Effector memory CD4-positive, alpha-beta T cell (primary cell): Measurements from ENCODE around the gene PADI2.

ENCODE experiments used
- DNase-seq, 3 donors: peaks; one replicate each; pipeline ENCODE4 v3.0.0-alpha.2; 2020
- H3K27ac ChIP-seq: 2 replicates; pipeline ENCODE4 v1.7.0; 2013; ENCODE audit warnings: mild to moderate bottlenecking, low read length, moderate library complexity; ENCODE audit not compliant: insufficient read depth, poor library complexity, severe bottlenecking
- H3K27me3 ChIP-seq: replicated peaks from 2 replicates; pipeline ENCODE4 v1.7.0; 2013; ENCODE audit warnings: mild to moderate bottlenecking, low read length; ENCODE audit not compliant: insufficient read depth, control insufficient read depth, poor library complexity, severe bottlenecking
- H3K36me3 ChIP-seq: 2 replicates; pipeline ENCODE4 v1.7.0; 2013; ENCODE audit warnings: mild to moderate bottlenecking, low read length, moderate library complexity; ENCODE audit not compliant: control insufficient read depth, insufficient read depth
- H3K4me1 ChIP-seq: 2 replicates; pipeline ENCODE4 v1.7.0; 2013; ENCODE audit warnings: low read length, mild to moderate bottlenecking; ENCODE audit not compliant: control insufficient read depth, insufficient read depth, poor library complexity, severe bottlenecking
- H3K4me3 ChIP-seq: 2 replicates; pipeline ENCODE4 v1.7.0; 2013; ENCODE audit warnings: low read length, low read depth, mild to moderate bottlenecking; ENCODE audit not compliant: insufficient read depth, poor library complexity, severe bottlenecking
- H3K9me3 ChIP-seq: 2 replicates; pipeline ENCODE4 v1.7.0; 2013; ENCODE audit warnings: mild to moderate bottlenecking, low read length, moderate library complexity; ENCODE audit not compliant: control insufficient read depth

PADI2 gene

GRCh38 chr1:17161137-17161740 is 42.0 kb upstream of the PADI2 start:
- Histone ChIP-seq H3K9me3 (no peaks in the 10 kb centered on the region), H3K27ac (no peak overlapping the region), H3K4me3 (no peak overlapping the region), H3K4me1 (no peaks in the 10 kb centered on the region), H3K36me3 (no peaks in the 10 kb centered on the region), H3K27me3 (no peaks in the 10 kb centered on the region)
- DNase-seq, result no peak

- no peak overlapping the region for H3K4me3 ChIP-seq
- DNase-seq, result no peak
- H3K36me3 ChIP-seq, result no peaks in the 10 kb centered on the region
- no peaks in the 10 kb centered on the region for H3K27me3 ChIP-seq
- no peaks in the 10 kb centered on the region for H3K4me1 ChIP-seq
- peaks cover 12% of the 10 kb centered on the region for H3K9me3 ChIP-seq
- no peak overlapping the region for H3K27ac ChIP-seq
These were observed 39.7 kb upstream of the PADI2 start for GRCh38 chr1:17158961-17159360.

- no peaks in the 10 kb centered on the region for H3K36me3 ChIP-seq
- no peak overlapping the region for H3K4me3 ChIP-seq
- no peak overlapping the region for H3K27ac ChIP-seq
- peaks cover 14% of the 10 kb centered on the region for H3K9me3 ChIP-seq
- H3K4me1 ChIP-seq, result no peaks in the 10 kb centered on the region
- DNase-seq, result no peak
- H3K27me3 ChIP-seq, result no peaks in the 10 kb centered on the region
These were observed 36.9 kb upstream of the PADI2 start for GRCh38 chr1:17156108-17156507.

- no peak overlapping the region for H3K27ac ChIP-seq
- no peaks in the 10 kb centered on the region for H3K36me3 ChIP-seq
- no peak overlapping the region for H3K4me3 ChIP-seq
- no peaks in the 10 kb centered on the region for H3K27me3 ChIP-seq
- DNase-seq, result no peak
- H3K9me3 ChIP-seq, result peaks cover 14% of the 10 kb centered on the region
- no peaks in the 10 kb centered on the region for H3K4me1 ChIP-seq
These were observed 36.1 kb upstream of the PADI2 start for GRCh38 chr1:17155257-17155920.

- Histone ChIP-seq H3K4me1 (no peaks in the 10 kb centered on the region), H3K4me3 (no peak overlapping the region), H3K9me3 (peaks cover 9% of the 10 kb centered on the region), H3K27ac (no peak overlapping the region), H3K36me3 (no peaks in the 10 kb centered on the region), H3K27me3 (peaks cover 4% of the 10 kb centered on the region)
- DNase-seq, result no peak
These were observed 30.5 kb upstream of the PADI2 start for GRCh38 chr1:17149771-17150170.

GRCh38 chr1:17148950-17149608 is 29.8 kb upstream of the PADI2 start:
- H3K27me3 ChIP-seq, result peaks cover 4% of the 10 kb centered on the region

GRCh38 chr1:17145648-17146047 is 26.4 kb upstream of the PADI2 start:
- DNase-seq, result no peak
- H3K4me3 ChIP-seq, result no peak overlapping the region
- no peak overlapping the region for H3K27ac ChIP-seq
- no peaks in the 10 kb centered on the region for H3K36me3 ChIP-seq
- H3K4me1 ChIP-seq, result no peaks in the 10 kb centered on the region
- H3K27me3 ChIP-seq, result peaks cover 4% of the 10 kb centered on the region
- no peaks in the 10 kb centered on the region for H3K9me3 ChIP-seq

More at GRCh38 chr1:17148950-17149608, 29.8 kb upstream of the PADI2 start:
- Histone ChIP-seq H3K27ac (no peak overlapping the region), H3K36me3 (no peaks in the 10 kb centered on the region), H3K9me3 (peaks cover 3% of the 10 kb centered on the region), H3K4me3 (no peak overlapping the region), H3K4me1 (no peaks in the 10 kb centered on the region)
- no peak for DNase-seq

GRCh38 chr1:17143760-17144159 is 24.5 kb upstream of the PADI2 start:
- Histone ChIP-seq H3K9me3 (no peaks in the 10 kb centered on the region), H3K4me3 (no peak overlapping the region), H3K36me3 (no peaks in the 10 kb centered on the region), H3K27me3 (no peaks in the 10 kb centered on the region), H3K4me1 (no peaks in the 10 kb centered on the region), H3K27ac (no peak overlapping the region)
- no peak for DNase-seq

GRCh38 chr1:17141441-17142197 is 22.4 kb upstream of the PADI2 start:
- H3K4me3 ChIP-seq, result no peak overlapping the region
- H3K9me3 ChIP-seq, result no peaks in the 10 kb centered on the region
- no peak overlapping the region for H3K27ac ChIP-seq
- DNase-seq, result no peak
- no peaks in the 10 kb centered on the region for H3K4me1 ChIP-seq
- H3K36me3 ChIP-seq, result no peaks in the 10 kb centered on the region
- no peaks in the 10 kb centered on the region for H3K27me3 ChIP-seq

- no peaks in the 10 kb centered on the region for H3K36me3 ChIP-seq
- no peak overlapping the region for H3K27ac ChIP-seq
- no peaks in the 10 kb centered on the region for H3K9me3 ChIP-seq
- no peaks in the 10 kb centered on the region for H3K4me1 ChIP-seq
- no peak overlapping the region for H3K4me3 ChIP-seq
- no peaks in the 10 kb centered on the region for H3K27me3 ChIP-seq
- no peak for DNase-seq
These were observed 21.0 kb upstream of the PADI2 start for GRCh38 chr1:17140279-17140678.
